PC-3 (cell line): Measurements from ENCODE around the gene CAMK2A. TPM values are rescaled to one million over a fixed set of nuclear protein-coding genes. Genes with fewer than 3 reads are reported as not detected.

Source experiments
- ATAC-seq: fragments of 200-7000 bp; cut with Tn5 transposase; 2 replicates; pipeline ENCODE4 v1.9.1; 2020; ENCODE audit warnings: mild to moderate bottlenecking, moderate library complexity
- BruUV-seq: library from RNA; stranded (reverse); fragments of 400-500 nt; replicated peaks from 2 replicates; lab custom pipeline; 2021; lab: Mats Ljungman, UMichigan
- CTCF ChIA-PET: fragments of 300-600 bp; sonication (Branson Sonifier 250); formaldehyde crosslinking; loops from one replicate; lab custom pipeline; 2022; ENCODE audit warnings: antibody characterized with exemption; lab: Charles Lee
- POLR2A ChIA-PET: fragments of 300-600 bp; sonication (Branson Sonifier 250); formaldehyde crosslinking; loops from one replicate; lab custom pipeline; 2022; ENCODE audit warnings: antibody characterized with exemption; ENCODE audit not compliant: unreplicated experiment; lab: Charles Lee
- DNase-seq: peaks from one replicate; pipeline ENCODE4 v3.0.0-alpha.2; 2015
- H2AFZ ChIP-seq: fragments of 300-600 bp; sonication (generic); 2 replicates; pipeline ENCODE4 v1.6.0; 2016; ENCODE audit warnings: antibody characterized with exemption, low read length
- H3F3A ChIP-seq: fragments of 300-600 bp; sonication (generic); one replicate; pipeline ENCODE4 v1.6.0; 2017; ENCODE audit warnings: antibody characterized with exemption, low read length, control low read depth, mild to moderate bottlenecking; ENCODE audit not compliant: unreplicated experiment
- H3K27ac ChIP-seq: fragments of 300-600 bp; sonication (generic); 2 replicates; pipeline ENCODE4 v1.5.1; 2016; ENCODE audit warnings: mild to moderate bottlenecking, low read length
- H3K27me3 ChIP-seq: fragments of 300-600 bp; sonication (generic); 2 replicates; pipeline ENCODE4 v1.6.1; 2016; ENCODE audit warnings: low read length, mixed read lengths
- H3K36me3 ChIP-seq: fragments of 300-600 bp; sonication (generic); 2 replicates; pipeline ENCODE4 v1.6.1; 2016; ENCODE audit warnings: low read depth, mixed run types, low read length, mixed read lengths
- H3K4me1 ChIP-seq: fragments of 300-600 bp; sonication (generic); 2 replicates; pipeline ENCODE4 v1.5.1; 2016; ENCODE audit warnings: low read length; ENCODE audit not compliant: insufficient read depth
- H3K4me2 ChIP-seq: fragments of 300-600 bp; sonication (generic); 2 replicates; pipeline ENCODE4 v1.6.0; 2016; ENCODE audit warnings: low read length
- H3K4me3 ChIP-seq: fragments of 300-600 bp; sonication (generic); 2 replicates; pipeline ENCODE4 v1.5.1; 2016; ENCODE audit warnings: mild to moderate bottlenecking, low read length, mixed read lengths
- H3K79me2 ChIP-seq: fragments of 300-600 bp; sonication (generic); 2 replicates; pipeline ENCODE4 v1.6.1; 2017; ENCODE audit warnings: low read length, mixed read lengths
- H3K9ac ChIP-seq: fragments of 300-600 bp; sonication (generic); 2 replicates; pipeline ENCODE4 v1.6.0; 2016; ENCODE audit warnings: mild to moderate bottlenecking, low read length
- H3K9me2 ChIP-seq: fragments of 300-600 bp; sonication (generic); replicated peaks from 2 replicates; pipeline ENCODE4 v1.6.1; 2016; ENCODE audit warnings: mixed run types, low read length, mixed read lengths
- H3K9me3 ChIP-seq: fragments of 300-600 bp; sonication (generic); 2 replicates; pipeline ENCODE4 v1.6.1; 2016; ENCODE audit warnings: low read length, mixed read lengths
- H4K20me1 ChIP-seq: fragments of 300-600 bp; sonication (generic); 2 replicates; pipeline ENCODE4 v1.6.1; 2016; ENCODE audit warnings: low read length, mixed read lengths
- CTCF ChIP-seq: fragments of 300-600 bp; sonication (generic); conservative IDR thresholded peaks from 2 replicates; pipeline ENCODE4 v1.5.1; 2017; ENCODE audit warnings: antibody characterized with exemption, low read depth, mild to moderate bottlenecking, low read length
- EZH2 ChIP-seq: fragments of 300-600 bp; sonication (generic); IDR thresholded peaks from one replicate; pipeline ENCODE4 v1.6.1; 2017; ENCODE audit warnings: antibody characterized with exemption, mild to moderate bottlenecking, low read length; ENCODE audit not compliant: unreplicated experiment
- EZH2phosphoT487 ChIP-seq: fragments of 300-600 bp; sonication (generic); IDR thresholded peaks from 2 replicates; pipeline ENCODE4 v1.6.1; 2018; ENCODE audit warnings: mild to moderate bottlenecking, antibody characterized with exemption, low read length, borderline replicate concordance
- intact Hi-C: fragments of 100-400 bp; cut with micrococcal nuclease; formaldehyde crosslinking; loops from 2 replicates; pipeline ENCODE4 v1.9.0; 2023
- total RNA-seq: library from RNA; depleted of rRNA; stranded (reverse); fragments of >200 nt; gene quantifications from 2 replicates; pipeline ENCODE4 v1.2.3, GENCODE V29; 2014

CAMK2A gene
- total RNA-seq, 1 experiment from 2014 or later, result 0.15 TPM

- Histone ChIP-seq H3K36me3 (no peaks in the 10 kb centered on the region), H3K9ac (no peak overlapping the region), H4K20me1 (no peaks in the 10 kb centered on the region), H3K4me2 (no peak overlapping the region), H3K79me2 (no peaks in the 10 kb centered on the region), H3K9me2 (no peaks in the 10 kb centered on the region), H3F3A (no peaks in the 10 kb centered on the region), H3K4me3 (no peak overlapping the region), H3K27me3 (no peaks in the 10 kb centered on the region), H3K9me3 (no peaks in the 10 kb centered on the region), H3K27ac (no peak overlapping the region), H3K4me1 (no peaks in the 10 kb centered on the region), H2AFZ (no peak overlapping the region)
- TF ChIP-seq CTCF, result no peak
- TF ChIP-seq EZH2phosphoT487, result no peak
- TF ChIP-seq EZH2, result no peak
- BruUV-seq, result no TSS peak
- intact Hi-C loops, result no loop called here
- DNase-seq (no peak), ATAC-seq (no peak)
- CTCF ChIA-PET, result no interaction called here
- POLR2A ChIA-PET, result no interaction called here
Measured at GRCh38 chr5:150329881-150330876, 40.6 kb upstream of the CAMK2A start.

- no peaks in the 10 kb centered on the region for H3K9me3 ChIP-seq
- POLR2A ChIA-PET, result no interaction called here
- no peak overlapping the region for H3K27ac ChIP-seq
- DNase-seq, result no peak
- no peaks in the 10 kb centered on the region for H3K27me3 ChIP-seq
- no peaks in the 10 kb centered on the region for H4K20me1 ChIP-seq
- H3K9me2 ChIP-seq, result no peaks in the 10 kb centered on the region
- no peaks in the 10 kb centered on the region for H3K79me2 ChIP-seq
- H3K4me1 ChIP-seq, result no peaks in the 10 kb centered on the region
- H3K4me3 ChIP-seq, result no peak overlapping the region
- no peak for TF ChIP-seq CTCF
- TF ChIP-seq EZH2, result no peak
- no peak for TF ChIP-seq EZH2phosphoT487
- H3K9ac ChIP-seq, result no peak overlapping the region
- no peak overlapping the region for H2AFZ ChIP-seq
- intact Hi-C loops, result no loop called here
- CTCF ChIA-PET, result no interaction called here
- no peak overlapping the region for H3K4me2 ChIP-seq
- no TSS peak for BruUV-seq
- no peaks in the 10 kb centered on the region for H3K36me3 ChIP-seq
- ATAC-seq, result no peak
- H3F3A ChIP-seq, result no peaks in the 10 kb centered on the region
Measured at GRCh38 chr5:150329038-150329437, 39.5 kb upstream of the CAMK2A start.

- Histone ChIP-seq H3K4me3 (no peak overlapping the region), H3K27ac (no peak overlapping the region), H4K20me1 (no peaks in the 10 kb centered on the region), H3K9me3 (no peaks in the 10 kb centered on the region), H3K27me3 (no peaks in the 10 kb centered on the region), H3K4me1 (no peaks in the 10 kb centered on the region), H3F3A (no peaks in the 10 kb centered on the region), H3K36me3 (no peaks in the 10 kb centered on the region), H3K9me2 (no peaks in the 10 kb centered on the region), H3K79me2 (no peaks in the 10 kb centered on the region), H2AFZ (no peak overlapping the region), H3K4me2 (no peak overlapping the region), H3K9ac (no peak overlapping the region)
- TF ChIP-seq EZH2 (no peak), EZH2phosphoT487 (no peak), CTCF (no peak)
- BruUV-seq, result no TSS peak
- DNase-seq (no peak), ATAC-seq (no peak)
- intact Hi-C loops, result no loop called here
- ChIA-PET CTCF (no interaction called here), POLR2A (no interaction called here)
Measured at GRCh38 chr5:150328515-150328914, 38.9 kb upstream of the CAMK2A start.
